Mammary epithelial cell (primary cell): ENCODE data around the gene MBD1.

Source experiments
- EZH2 ChIP-seq: IDR thresholded peaks from 2 replicates; pipeline ENCODE4 v1.6.1; 2012; ENCODE audit warnings: low read length, inconsistent platforms, borderline replicate concordance
- TF ChIP-seq, protein P1 (sequence below), 2 donors: IDR thresholded peaks in 1 of 2; conservative IDR thresholded peaks in 1 of 2; 2 replicates each; pipeline ENCODE4 v1.5.1; 2011 to 2012; ENCODE audit warnings: inconsistent platforms in 2 of 2, low read length in 2 of 2, mild to moderate bottlenecking in 2 of 2, control low read depth in 1 of 2, low read depth in 1 of 2; ENCODE audit not compliant: insufficient read depth in 1 of 2; ENCODE audit errors: extremely low read depth in 1 of 2

DNA sequence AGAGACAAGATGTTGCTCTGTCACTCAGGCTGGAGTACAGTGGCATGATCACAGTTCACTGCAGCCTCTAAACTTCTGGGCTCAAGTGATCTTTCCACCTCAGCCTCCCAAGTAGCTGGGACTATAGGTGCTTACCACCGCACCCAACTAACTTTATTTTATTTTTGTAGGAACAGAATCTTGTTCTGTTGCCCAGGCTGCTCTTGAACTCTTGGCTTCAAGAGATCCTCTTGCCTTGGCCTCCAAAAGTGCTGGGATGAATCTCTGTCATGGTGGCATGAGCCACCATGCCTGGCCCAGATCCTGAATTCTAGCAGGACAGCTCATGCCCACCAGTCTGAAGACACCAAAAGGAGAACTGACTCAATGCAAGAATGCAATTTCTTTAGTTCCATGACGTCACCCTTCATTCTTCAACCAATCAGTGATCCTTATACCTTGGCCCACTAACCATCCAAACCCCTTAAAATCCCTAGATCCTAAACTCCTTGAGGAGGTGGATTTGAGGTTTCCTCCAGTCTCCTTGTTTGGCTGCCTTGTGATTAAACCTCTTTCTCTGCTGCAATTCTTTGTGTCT, 31.8 kb upstream of the MBD1 start:
- no peak for TF ChIP-seq EZH2
- TF ChIP-seq, protein P1, sequence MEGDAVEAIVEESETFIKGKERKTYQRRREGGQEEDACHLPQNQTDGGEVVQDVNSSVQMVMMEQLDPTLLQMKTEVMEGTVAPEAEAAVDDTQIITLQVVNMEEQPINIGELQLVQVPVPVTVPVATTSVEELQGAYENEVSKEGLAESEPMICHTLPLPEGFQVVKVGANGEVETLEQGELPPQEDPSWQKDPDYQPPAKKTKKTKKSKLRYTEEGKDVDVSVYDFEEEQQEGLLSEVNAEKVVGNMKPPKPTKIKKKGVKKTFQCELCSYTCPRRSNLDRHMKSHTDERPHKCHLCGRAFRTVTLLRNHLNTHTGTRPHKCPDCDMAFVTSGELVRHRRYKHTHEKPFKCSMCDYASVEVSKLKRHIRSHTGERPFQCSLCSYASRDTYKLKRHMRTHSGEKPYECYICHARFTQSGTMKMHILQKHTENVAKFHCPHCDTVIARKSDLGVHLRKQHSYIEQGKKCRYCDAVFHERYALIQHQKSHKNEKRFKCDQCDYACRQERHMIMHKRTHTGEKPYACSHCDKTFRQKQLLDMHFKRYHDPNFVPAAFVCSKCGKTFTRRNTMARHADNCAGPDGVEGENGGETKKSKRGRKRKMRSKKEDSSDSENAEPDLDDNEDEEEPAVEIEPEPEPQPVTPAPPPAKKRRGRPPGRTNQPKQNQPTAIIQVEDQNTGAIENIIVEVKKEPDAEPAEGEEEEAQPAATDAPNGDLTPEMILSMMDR (conservative IDR thresholded peaks at IDR 0.05 in 1 of 2, IDR thresholded peaks at IDR 0.05 in 1 of 2; ENCODE audit: extremely low read depth in 1 of 2, insufficient read depth in 1 of 2, low read depth in 1 of 2, low read length in 2 of 2), result no peak
